HG03432 (cell line): ENCODE measurements around the gene STT3B.
A peak's percentile ranks its signal among the peaks of the same experiment; 100 is the strongest.
"Not testable (repeated sequence)": the region's sequence is repeated elsewhere in the genome, so short reads cannot be mapped to it uniquely, and the experiment has no call there.

Source experiments
- ATAC-seq: cut with Tn5 transposase; IDR thresholded peaks from one replicate; pipeline ENCODE4 v1.9.1; 2021; ENCODE audit warnings: mild to moderate bottlenecking, moderate library complexity; ENCODE audit not compliant: unreplicated experiment

The STT3B gene

GRCh38 chr3:31590650-31591049 lies 57.9 kb downstream of the STT3B start:
- no peak for ATAC-seq

- ATAC-seq, result no peak
These were observed 60.0 kb downstream of the STT3B start for GRCh38 chr3:31592764-31593163.

GRCh38 chr3:31596176-31596575 lies 63.5 kb downstream of the STT3B start:
- no peak for ATAC-seq

GRCh38 chr3:31600431-31600830 lies 67.7 kb downstream of the STT3B start:
- ATAC-seq, result no peak

GRCh38 chr3:31605333-31605732 lies 72.6 kb downstream of the STT3B start:
- ATAC-seq, result not testable (repeated sequence)

GRCh38 chr3:31606453-31606852 lies 73.7 kb downstream of the STT3B start:
- ATAC-seq, result no peak

GRCh38 chr3:31610700-31611275 lies 78.1 kb downstream of the STT3B start:
- ATAC-seq, result no peak

- no peak for ATAC-seq
These were observed 80.5 kb downstream of the STT3B start for GRCh38 chr3:31613177-31613576.

GRCh38 chr3:31613654-31614053 lies 80.9 kb downstream of the STT3B start:
- ATAC-seq, result no peak

- no peak for ATAC-seq
These were observed 81.6 kb downstream of the STT3B start for GRCh38 chr3:31614162-31614921.

- no peak for ATAC-seq
These were observed 82.5 kb downstream of the STT3B start for GRCh38 chr3:31615071-31615875.

GRCh38 chr3:31616711-31617110 lies 84.0 kb downstream of the STT3B start:
- ATAC-seq, result no peak

- no peak for ATAC-seq
These were observed 87.9 kb downstream of the STT3B start for GRCh38 chr3:31620656-31621055.

GRCh38 chr3:31621314-31621713 lies 88.6 kb downstream of the STT3B start:
- no peak for ATAC-seq

- peak; percentile 75 for ATAC-seq
These were observed 90.0 kb downstream of the STT3B start for GRCh38 chr3:31622636-31623288.

- ATAC-seq, result peak; percentile 38
These were observed 91.5 kb downstream of the STT3B start for GRCh38 chr3:31624083-31624709.

- ATAC-seq, result no peak
These were observed 92.6 kb downstream of the STT3B start for GRCh38 chr3:31625358-31625757.

GRCh38 chr3:31629054-31629453 lies 96.3 kb downstream of the STT3B start:
- no peak for ATAC-seq

GRCh38 chr3:31634476-31634875 lies 101.8 kb downstream of the STT3B start:
- ATAC-seq, result no peak

- no peak for ATAC-seq
These were observed 102.8 kb downstream of the STT3B start for GRCh38 chr3:31635545-31635944.

- ATAC-seq, result no peak
These were observed 103.3 kb downstream of the STT3B start for GRCh38 chr3:31636049-31636448.
